Hematopoietic multipotent progenitor cell treated with erythropoietin and hydrocortisone succinate and interleukin-3 and kit ligand, for 15 days (in vitro differentiated cells): ENCODE results near the gene SLC25A17.
"Not testable (repeated sequence)": the region's sequence is repeated elsewhere in the genome, so short reads cannot be mapped to it uniquely, and the experiment has no call there.

Experiments used
- DNase-seq: peaks from one replicate; pipeline ENCODE4 v3.0.0-alpha.2; 2015; ENCODE audit warnings: low spot score

The SLC25A17 gene, protein sequence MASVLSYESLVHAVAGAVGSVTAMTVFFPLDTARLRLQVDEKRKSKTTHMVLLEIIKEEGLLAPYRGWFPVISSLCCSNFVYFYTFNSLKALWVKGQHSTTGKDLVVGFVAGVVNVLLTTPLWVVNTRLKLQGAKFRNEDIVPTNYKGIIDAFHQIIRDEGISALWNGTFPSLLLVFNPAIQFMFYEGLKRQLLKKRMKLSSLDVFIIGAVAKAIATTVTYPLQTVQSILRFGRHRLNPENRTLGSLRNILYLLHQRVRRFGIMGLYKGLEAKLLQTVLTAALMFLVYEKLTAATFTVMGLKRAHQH

DNA sequence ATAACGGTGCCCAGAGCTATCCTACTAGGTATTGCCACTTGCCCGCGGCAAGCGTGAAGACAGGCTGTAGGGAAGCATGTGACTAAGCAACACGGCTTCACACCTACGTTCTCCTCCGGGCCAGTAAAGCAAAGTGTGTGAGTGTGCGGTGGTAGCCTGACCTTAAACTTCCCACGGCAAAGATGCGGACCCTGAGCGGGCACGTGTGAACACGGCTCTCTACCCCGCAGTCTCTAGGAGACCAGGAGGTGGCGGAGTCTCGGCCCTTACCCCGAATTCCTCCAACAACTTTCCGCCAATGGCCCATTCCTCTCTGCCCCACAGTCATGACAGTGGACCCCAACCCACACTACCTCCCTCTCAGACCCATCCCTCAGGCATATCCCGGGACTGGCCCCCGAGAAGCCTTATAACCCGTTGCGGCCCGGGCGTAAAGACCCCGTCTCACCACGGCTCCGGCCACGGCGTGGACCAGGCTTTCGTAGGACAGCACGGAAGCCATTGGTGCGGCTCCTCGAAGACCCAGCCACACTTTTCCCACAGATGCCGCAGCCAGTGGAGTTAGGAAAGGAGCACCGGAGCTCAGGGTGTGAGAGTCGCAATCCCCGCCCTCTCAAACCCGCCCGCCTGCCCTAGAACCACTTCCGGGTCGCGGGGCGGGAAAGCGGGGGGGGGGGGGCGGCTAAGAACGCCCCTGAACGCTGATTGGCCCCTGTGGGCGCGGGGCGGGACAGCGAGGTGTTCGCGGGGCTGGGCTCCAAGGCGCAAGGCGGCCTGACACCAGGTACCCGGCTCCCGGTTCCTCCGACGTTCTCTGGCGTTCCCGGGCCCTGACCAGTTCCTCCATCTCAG is at the start of gene SLC25A17:
Gene SLC25A17, minus strand, starts transcription at position 600 of the 852 bp plus-strand sequence. Its CDS starts 98 bp downstream, at position 502.
- peak; percentile 89 for DNase-seq

GRCh38 chr22:40868379-40868778 is 49.2 kb upstream of the SLC25A17 start:
- not testable (repeated sequence) for DNase-seq

- DNase-seq: no peak
Measured at GRCh38 chr22:40867109-40867508, 48.0 kb upstream of the SLC25A17 start.

DNA sequence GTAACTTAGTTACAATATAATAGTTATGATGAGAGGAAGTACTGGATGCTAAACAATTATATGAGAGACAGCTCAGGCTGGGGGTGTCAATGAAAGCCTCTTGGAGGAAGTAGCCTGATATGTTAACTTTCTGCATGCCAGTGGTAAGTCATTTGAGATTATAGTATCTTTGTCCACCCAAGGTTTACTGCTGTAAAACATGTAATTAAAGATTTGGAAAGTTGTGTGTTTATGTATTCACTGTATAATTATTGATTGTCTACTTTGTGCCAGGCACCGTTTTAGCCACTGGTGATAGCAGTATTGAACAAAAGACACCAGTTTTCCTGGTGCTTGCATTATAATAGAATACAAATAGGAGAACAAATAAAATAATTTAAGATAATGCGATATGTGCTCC is 43.4 kb upstream of the SLC25A17 start:
- no peak for DNase-seq

DNA sequence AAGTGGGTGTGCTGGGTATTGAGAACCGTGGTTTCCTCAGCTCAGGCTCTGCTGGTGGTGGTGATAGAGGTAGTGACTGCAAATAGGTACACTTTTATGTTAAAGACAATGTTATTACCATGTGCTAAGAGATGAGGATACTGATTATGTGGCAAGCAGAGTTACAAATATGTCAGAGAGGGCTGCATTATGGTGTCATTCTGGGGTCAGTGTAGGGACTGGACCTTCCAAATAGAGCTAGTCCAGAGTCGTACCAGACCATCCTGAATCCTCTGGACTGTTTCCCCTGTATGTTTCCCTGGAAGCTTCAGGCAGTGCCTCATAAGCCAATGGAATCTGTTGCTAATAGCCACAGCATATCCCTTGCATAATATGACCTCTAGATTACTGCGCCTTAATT is 42.9 kb upstream of the SLC25A17 start, which contains the start of gene DNAJB7:
Gene DNAJB7, minus strand, starts transcription at position 101 of the 400 bp plus-strand sequence. CDS start 119 bp downstream, outside the sequence.
- DNase-seq: no peak

- no peak for DNase-seq
Measured at GRCh38 chr22:40857309-40857855, 38.2 kb upstream of the SLC25A17 start.

DNA sequence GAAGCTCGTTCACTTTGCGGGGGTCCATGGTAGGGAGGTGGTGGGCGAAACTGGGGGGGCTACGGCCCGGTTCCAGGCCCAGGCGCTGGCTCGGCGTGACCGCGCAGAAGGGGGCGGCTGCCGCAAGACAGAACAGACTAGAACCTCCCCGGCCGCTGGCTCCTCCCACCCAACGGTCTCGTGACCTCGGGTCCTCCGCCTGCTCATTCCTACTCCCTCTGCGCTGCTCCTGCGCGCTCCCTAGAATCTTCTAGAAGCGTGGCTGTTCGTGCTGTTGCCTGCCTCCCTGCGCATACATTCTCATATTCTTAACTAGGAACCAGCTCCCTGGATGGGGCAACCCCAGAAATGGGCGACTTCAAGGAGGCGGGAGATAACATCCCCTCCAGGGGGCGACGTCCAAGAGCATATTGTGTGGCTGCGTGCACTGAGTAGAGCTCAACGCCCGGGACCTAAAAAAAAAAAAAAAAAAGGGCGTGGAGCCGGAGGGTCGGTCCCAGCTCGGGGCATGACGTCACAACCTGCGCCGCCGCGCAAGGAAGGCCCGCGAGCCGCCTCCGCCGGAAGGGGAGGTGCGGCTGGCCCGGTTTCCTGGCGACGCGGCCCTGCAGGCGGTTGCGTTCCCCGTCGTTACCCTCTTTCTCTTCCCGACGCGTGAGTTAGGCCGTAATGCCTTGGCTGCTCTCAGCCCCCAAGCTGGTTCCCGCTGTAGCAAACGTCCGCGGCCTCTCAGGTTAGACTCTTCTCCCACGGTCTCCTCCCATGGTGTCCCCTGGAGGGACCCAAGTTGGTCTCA is 37.6 kb upstream of the SLC25A17 start, which contains the start of the genes ST13 and XPNPEP3:
Gene ST13, minus strand, starts transcription at position 127 of the 796 bp plus-strand sequence. Its CDS starts 99 bp downstream, at position 28.
Gene XPNPEP3, plus strand, starts transcription at position 636 of the 796 bp plus-strand sequence. Its CDS starts 34 bp downstream, at position 670.
- DNase-seq: peak; percentile 98

GRCh38 chr22:40855979-40856512 is 36.9 kb upstream of the SLC25A17 start:
- DNase-seq: no peak

GRCh38 chr22:40855071-40855978 is 36.2 kb upstream of the SLC25A17 start:
- DNase-seq: peak; percentile 86

- DNase-seq: peak; percentile 30
Measured at GRCh38 chr22:40853961-40854360, 34.8 kb upstream of the SLC25A17 start.

DNA sequence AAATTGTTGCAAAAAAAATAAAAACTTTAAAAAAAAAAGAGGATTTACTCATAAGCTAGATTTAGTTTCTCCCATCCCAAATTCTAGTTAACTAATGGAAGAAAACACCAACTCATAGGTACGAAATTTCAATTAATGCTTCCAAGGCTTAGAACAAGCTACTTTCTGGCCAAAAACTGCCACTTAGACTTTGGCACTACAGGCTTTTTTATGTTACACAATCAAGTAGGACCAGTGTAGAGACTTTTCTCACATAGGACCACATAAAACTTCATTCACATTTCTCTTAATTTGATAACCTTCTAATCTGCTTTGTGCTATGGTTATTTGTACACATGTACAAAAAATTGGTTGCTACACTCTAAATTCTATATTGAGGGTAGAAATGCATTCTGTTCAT is 34.2 kb upstream of the SLC25A17 start:
- no peak for DNase-seq

- not testable (repeated sequence) for DNase-seq
Measured at GRCh38 chr22:40845816-40846215, 26.7 kb upstream of the SLC25A17 start.

- no peak for DNase-seq
Measured at GRCh38 chr22:40844951-40845350, 25.8 kb upstream of the SLC25A17 start.

DNA sequence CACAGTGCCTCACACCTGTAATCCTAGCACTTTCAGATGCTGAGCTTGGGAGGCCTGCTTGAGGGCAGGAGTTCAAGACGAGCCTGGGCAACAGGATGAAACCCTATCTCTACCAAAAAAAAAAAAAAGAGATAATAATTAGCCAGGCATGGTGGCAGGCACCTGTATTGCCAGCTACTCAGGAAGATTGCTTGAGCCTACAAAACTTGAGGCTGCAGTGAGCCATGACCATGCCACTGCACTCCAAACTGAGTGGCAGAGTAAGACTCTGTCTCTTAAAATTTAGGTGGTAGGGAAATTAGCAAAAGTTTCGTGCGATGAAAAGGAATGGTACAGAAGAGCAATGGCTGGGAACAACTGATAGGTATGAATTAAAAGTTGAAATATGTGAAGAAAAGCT is 19.3 kb upstream of the SLC25A17 start:
- DNase-seq: no peak

- no peak for DNase-seq
Measured at GRCh38 chr22:40834619-40835018, 15.5 kb upstream of the SLC25A17 start.

DNA sequence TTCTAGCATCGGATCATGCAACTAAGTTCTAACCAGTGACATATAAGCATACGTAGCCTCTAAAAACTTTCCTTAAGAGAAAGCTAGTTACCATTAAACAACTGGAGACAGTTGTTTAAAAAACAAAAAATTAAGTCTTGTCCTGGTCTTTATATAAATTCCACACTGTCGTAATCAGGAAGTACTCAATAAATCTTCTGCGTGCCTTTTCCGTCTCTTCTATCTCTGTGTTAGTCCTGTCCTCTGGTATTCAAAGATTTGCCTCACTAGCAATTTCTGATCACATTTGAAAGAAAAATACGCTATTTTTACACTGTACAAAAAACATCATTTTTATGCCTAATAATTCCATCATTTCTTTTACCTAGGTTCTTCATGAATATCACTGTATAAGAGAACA is 10.0 kb upstream of the SLC25A17 start:
- DNase-seq: no peak

GRCh38 chr22:40826984-40827741 is 8.0 kb upstream of the SLC25A17 start:
- no peak for DNase-seq

- DNase-seq: not testable (repeated sequence)
Measured at GRCh38 chr22:40826292-40826691, 7.1 kb upstream of the SLC25A17 start.

- DNase-seq: no peak
Measured at GRCh38 chr22:40823426-40823825, 4.3 kb upstream of the SLC25A17 start.
